ACHN (cell line): ENCODE data around the gene EPHB4.

Source experiments
- DNase-seq: peaks from one replicate; pipeline ENCODE4 v3.0.0-alpha.2; 2015
- in situ Hi-C: cut with HindIII; loops from 2 replicates; pipeline ENCODE4 v1.10.0; 2017; ENCODE audit warnings: low sequenced_read_pairs, low pct_ligation_motif_present, low pct_unique_long_range_greater_than_20kb

Gene EPHB4

GRCh38 chr7:100827330-100828226 is at the start of gene EPHB4:
TSS of gene EPHB4 (minus strand) at chr7:100827523. CDS start at chr7:100827030, 493 bp downstream.
- DNase-seq: peak; percentile 93
- in situ Hi-C loops: loop anchor here (25.0 kb wide), 1 partner anchor 115 kb away; the partner anchor contains the start of genes EPO and POP7

DNA sequence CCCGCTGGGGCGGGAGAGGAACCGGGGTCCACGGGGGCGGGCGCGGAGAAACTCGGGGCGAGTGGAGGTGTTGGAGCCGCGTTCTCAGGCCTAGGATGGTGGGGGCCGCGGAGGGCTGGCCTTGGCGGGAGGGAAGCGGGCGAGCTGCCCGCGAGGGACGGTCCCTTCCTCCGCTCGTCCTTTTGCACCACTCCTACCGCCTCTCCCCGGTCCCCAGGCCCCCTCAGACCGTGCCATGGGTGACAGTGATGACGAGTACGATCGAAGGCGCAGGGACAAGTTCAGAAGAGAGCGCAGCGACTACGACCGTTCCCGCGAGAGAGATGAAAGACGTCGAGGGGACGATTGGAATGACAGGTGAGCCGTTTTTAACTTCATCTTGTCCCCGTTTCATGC is 48.0 kb upstream of the EPHB4 start:
- in situ Hi-C loops: no loop called here
- DNase-seq: peak; percentile 35

- in situ Hi-C loops: no loop called here
- DNase-seq: peak; percentile 100
These were observed 47.4 kb upstream of the EPHB4 start, which contains the start of gene SRRT for GRCh38 chr7:100874577-100875355. TSS of gene SRRT (plus strand) at chr7:100875103. CDS start at chr7:100875591, 488 bp downstream.

GRCh38 chr7:100874300-100874576 is 46.9 kb upstream of the EPHB4 start:
- DNase-seq: no peak
- in situ Hi-C loops: no loop called here

GRCh38 chr7:100873599-100874299 is 46.4 kb upstream of the EPHB4 start:
- DNase-seq: no peak
- in situ Hi-C loops: no loop called here

- in situ Hi-C loops: no loop called here
- no peak for DNase-seq
These were observed 40.6 kb upstream of the EPHB4 start for GRCh38 chr7:100867776-100868485.

- DNase-seq: peak; percentile 96
- in situ Hi-C loops: no loop called here
These were observed 39.9 kb upstream of the EPHB4 start, which contains the start of gene TRIP6 for GRCh38 chr7:100867040-100867775. TSS of gene TRIP6 (plus strand) at chr7:100867387. CDS start at chr7:100867498, 111 bp downstream.

- no peak for DNase-seq
These were observed 39.4 kb upstream of the EPHB4 start for GRCh38 chr7:100866729-100867039.

DNA sequence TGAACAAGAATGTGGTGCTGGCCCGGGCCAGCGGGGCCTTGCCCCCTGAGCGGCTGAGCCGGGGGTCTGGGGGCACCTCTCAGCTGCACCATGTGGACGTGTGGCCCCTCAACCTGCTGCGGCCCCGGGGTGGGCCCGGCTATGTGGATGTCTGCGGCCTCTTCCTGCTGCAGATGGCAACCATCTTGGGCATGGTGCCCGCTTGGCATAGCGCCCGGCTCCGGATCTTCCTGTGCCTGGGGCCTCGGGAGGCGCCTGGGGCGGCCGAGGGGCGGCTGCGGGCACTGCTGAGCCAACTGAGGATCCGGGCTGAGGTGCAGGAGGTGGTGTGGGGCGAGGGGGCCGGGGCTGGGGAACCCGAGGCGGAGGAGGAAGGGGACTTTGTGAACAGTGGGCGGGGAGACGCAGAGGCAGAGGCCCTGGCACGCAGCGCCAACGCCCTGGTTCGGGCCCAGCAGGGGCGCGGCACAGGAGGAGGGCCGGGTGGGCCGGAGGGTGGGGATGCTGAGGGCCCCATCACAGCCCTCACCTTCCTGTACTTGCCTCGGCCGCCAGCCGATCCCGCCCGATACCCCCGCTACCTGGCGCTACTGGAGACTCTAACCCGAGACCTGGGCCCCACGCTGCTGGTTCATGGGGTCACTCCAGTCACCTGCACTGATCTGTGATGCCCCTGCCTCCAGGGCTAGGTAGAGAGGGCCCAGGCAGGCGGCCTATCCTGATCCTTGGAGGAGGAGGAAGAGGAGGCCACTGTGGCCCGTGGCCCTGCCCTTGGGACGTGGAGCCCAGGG is 38.8 kb upstream of the EPHB4 start:
- no peak for DNase-seq

More at GRCh38 chr7:100866729-100867039, 39.4 kb upstream of the EPHB4 start:
- in situ Hi-C loops: no loop called here

DNA sequence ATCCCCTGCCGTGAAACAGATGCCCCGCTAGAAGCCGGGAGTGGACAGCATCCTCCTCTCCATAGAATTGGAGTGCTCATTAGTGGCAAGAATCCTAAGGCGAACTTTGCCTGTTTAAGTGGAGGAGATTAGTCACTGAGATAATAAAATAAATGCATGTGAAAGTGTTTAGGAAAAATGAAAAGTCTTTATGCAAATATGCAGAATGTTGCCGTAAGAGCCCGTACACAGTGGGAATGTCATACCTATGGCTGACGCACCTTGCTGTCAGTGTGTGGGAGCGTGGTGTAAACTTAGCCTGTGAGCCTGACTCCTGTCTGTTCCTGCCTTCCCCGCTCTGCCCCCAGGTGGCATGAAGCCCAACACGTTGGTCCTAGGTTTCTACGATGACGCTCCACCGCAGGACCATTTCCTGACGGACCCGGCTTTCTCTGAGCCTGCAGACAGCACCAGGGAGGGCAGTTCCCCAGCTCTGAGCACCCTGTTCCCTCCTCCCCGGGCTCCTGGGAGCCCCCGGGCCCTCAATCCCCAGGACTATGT is 38.1 kb upstream of the EPHB4 start:
- no peak for DNase-seq
- in situ Hi-C loops: no loop called here

More for the DNA sequence above, 38.8 kb upstream of the EPHB4 start:
- in situ Hi-C loops: no loop called here

- no peak for DNase-seq
- in situ Hi-C loops: no loop called here
These were observed 37.0 kb upstream of the EPHB4 start for GRCh38 chr7:100864263-100864845.

GRCh38 chr7:100863406-100863950 is 36.2 kb upstream of the EPHB4 start:
- in situ Hi-C loops: no loop called here
- DNase-seq: no peak

- in situ Hi-C loops: no loop called here
- DNase-seq: no peak
These were observed 34.3 kb upstream of the EPHB4 start for GRCh38 chr7:100861616-100861985.

DNA sequence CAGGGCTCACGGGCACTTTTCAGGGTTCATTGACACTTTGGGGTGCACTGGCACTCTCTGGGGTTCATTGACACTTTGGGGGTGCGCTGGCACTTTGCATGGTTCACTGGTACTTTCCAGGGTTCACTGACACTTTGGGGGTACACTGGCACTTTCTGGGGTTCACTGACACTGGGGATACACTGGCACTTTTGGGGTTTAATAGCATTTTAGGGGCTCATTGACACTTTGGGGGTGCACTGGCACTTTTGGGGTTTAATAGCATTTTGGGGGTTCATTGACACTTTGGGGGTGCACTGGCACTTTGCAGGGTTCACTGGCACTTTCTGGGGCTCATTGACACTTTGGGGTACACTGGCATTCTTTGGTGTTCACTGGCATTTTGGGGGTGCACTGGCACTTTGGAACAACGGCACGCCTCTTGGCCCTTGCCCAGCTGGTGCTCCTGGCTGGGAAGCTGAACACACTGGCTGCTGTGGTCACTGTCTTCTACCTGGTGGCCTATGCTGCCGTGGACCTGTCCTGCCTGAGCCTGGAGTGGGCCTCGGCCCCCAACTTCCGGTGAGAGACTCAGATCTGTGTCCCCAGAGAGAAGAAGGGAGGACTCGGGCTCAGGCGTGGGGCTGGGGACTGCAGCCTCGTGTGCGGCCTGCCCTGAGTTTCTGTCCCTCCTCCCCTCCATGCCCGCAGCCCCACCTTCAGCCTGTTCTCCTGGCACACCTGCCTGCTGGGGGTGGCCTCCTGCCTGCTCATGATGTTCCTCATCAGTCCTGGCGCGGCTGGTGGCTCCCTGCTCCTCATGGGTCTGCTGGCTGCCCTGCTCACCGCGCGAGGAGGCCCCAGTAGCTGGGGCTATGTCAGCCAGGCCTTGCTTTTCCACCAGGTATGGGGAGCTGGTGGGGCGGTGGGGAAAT is 33.6 kb upstream of the EPHB4 start:
- in situ Hi-C loops: no loop called here
- DNase-seq: no peak

GRCh38 chr7:100859856-100860255 is 32.5 kb upstream of the EPHB4 start:
- DNase-seq: no peak
- in situ Hi-C loops: no loop called here
